HepG2 (cell line): Measurements from ENCODE around the gene SPRED2. TPM values are rescaled to one million over a fixed set of nuclear protein-coding genes. Genes with fewer than 3 reads are reported as not detected.

Experiments used
- EED ChIP-seq: sonication (generic); formaldehyde crosslinking; IDR thresholded peaks from 2 replicates; pipeline ENCODE4 v1.5.0; 2020; ENCODE audit warnings: mild to moderate bottlenecking, missing genetic modification reagents
- GTF3A ChIP-seq: sonication (generic); formaldehyde crosslinking; conservative IDR thresholded peaks from 2 replicates; pipeline ENCODE4 v1.4.0; 2020; ENCODE audit warnings: mild to moderate bottlenecking, missing genetic modification reagents
- NFYB ChIP-seq: sonication (generic); formaldehyde crosslinking; IDR thresholded peaks from 2 replicates; pipeline ENCODE4 v1.4.0; 2020; ENCODE audit warnings: missing genetic modification reagents
- RBFOX2 ChIP-seq: fragments of 200-400 bp; formaldehyde crosslinking; IDR thresholded peaks from 2 replicates; pipeline ENCODE4 v1.6.1; 2017; ENCODE audit warnings: low read depth, mild to moderate bottlenecking, low read length
- SMARCC2 ChIP-seq: fragments of 450-650 bp; IDR thresholded peaks from 2 replicates; pipeline ENCODE4 v1.6.1; 2017; ENCODE audit warnings: antibody characterized with exemption, mild to moderate bottlenecking
- ZNF567 ChIP-seq: sonication (generic); formaldehyde crosslinking; IDR thresholded peaks from 2 replicates; pipeline ENCODE4 v1.8.1; 2023; ENCODE audit warnings: mild to moderate bottlenecking, missing genetic modification reagents, borderline replicate concordance
- ZNF670 ChIP-seq: sonication (generic); formaldehyde crosslinking; IDR thresholded peaks from 2 replicates; pipeline ENCODE4 v1.8.0; 2022; ENCODE audit warnings: mild to moderate bottlenecking, missing genetic modification reagents, borderline replicate concordance
- ZNF703 ChIP-seq: sonication (generic); formaldehyde crosslinking; IDR thresholded peaks from 2 replicates; pipeline ENCODE4 v1.5.1; 2020; ENCODE audit warnings: missing genetic modification reagents, mild to moderate bottlenecking, moderate library complexity, borderline replicate concordance
- ZNF781 ChIP-seq: sonication (generic); formaldehyde crosslinking; IDR thresholded peaks from 2 replicates; pipeline ENCODE4 v1.5.1; 2020; ENCODE audit warnings: borderline replicate concordance, mild to moderate bottlenecking, missing genetic modification reagents; ENCODE audit errors: not compliant biosample characterization
- ZSCAN21 ChIP-seq: sonication (generic); formaldehyde crosslinking; IDR thresholded peaks from 2 replicates; pipeline ENCODE4 v1.8.0; 2022; ENCODE audit warnings: mild to moderate bottlenecking, missing genetic modification reagents, moderate library complexity, borderline replicate concordance
- polyA plus RNA-seq, 8 experiments: library from polyadenylated mRNA; depleted of rRNA in 3 of 8; stranded (reverse) in 7 of 8; unstranded in 1 of 8; fragments of >200 nt; fragmentation: Illumina TruSeq in 4 of 8; extraction: Trizol in 4 of 8; gene quantifications; 2 replicates each; pipeline versions ENCODE4 v1.2.1 to v1.2.3, GENCODE V29; 2011 to 2016; ENCODE audit warnings: low read depth in 4 of 8, missing spikeins in 1 of 8, mixed read lengths in 1 of 8; ENCODE audit not compliant: insufficient read depth in 1 of 8
- total RNA-seq, 5 experiments: library from RNA; depleted of rRNA; stranded (reverse); fragments of >200 nt; fragmentation: Illumina TruSeq; extraction: Trizol; gene quantifications; 2 replicates each; pipeline ENCODE4 v1.2.3, GENCODE V29; 2016; ENCODE audit warnings: low read depth in 1 of 5
- TF ChIP-seq, protein P1 (sequence below): sonication (generic); formaldehyde crosslinking; IDR thresholded peaks from 2 replicates; pipeline ENCODE4 v1.8.1; 2023; ENCODE audit warnings: mild to moderate bottlenecking, inconsistent platforms, moderate library complexity, missing genetic modification reagents, borderline replicate concordance
- TF ChIP-seq, protein P2 (sequence below): fragments of 450-650 bp; IDR thresholded peaks from 2 replicates; pipeline ENCODE4 v1.6.1; 2017
- TF ChIP-seq, protein P3 (sequence below): sonication (generic); formaldehyde crosslinking; IDR thresholded peaks from 2 replicates; pipeline ENCODE4 v1.4.0; 2020; ENCODE audit warnings: missing genetic modification reagents
- TF ChIP-seq, protein P4 (sequence below): IDR thresholded peaks from 2 replicates; pipeline ENCODE4 v1.4.0; 2020; ENCODE audit warnings: mild to moderate bottlenecking, missing genetic modification reagents
- TF ChIP-seq, protein P5 (sequence below): sonication (generic); formaldehyde crosslinking; IDR thresholded peaks from 2 replicates; pipeline ENCODE4 v1.4.0; 2020; ENCODE audit warnings: missing genetic modification reagents, low read depth, mild to moderate bottlenecking, borderline replicate concordance

Gene SPRED2
- total and polyA plus RNA-seq, 2 of the 13 experiments (the other 11 are each of a cell fraction or from before 2014, with no cell fraction given): 13.0 to 37.0 TPM

DNA sequence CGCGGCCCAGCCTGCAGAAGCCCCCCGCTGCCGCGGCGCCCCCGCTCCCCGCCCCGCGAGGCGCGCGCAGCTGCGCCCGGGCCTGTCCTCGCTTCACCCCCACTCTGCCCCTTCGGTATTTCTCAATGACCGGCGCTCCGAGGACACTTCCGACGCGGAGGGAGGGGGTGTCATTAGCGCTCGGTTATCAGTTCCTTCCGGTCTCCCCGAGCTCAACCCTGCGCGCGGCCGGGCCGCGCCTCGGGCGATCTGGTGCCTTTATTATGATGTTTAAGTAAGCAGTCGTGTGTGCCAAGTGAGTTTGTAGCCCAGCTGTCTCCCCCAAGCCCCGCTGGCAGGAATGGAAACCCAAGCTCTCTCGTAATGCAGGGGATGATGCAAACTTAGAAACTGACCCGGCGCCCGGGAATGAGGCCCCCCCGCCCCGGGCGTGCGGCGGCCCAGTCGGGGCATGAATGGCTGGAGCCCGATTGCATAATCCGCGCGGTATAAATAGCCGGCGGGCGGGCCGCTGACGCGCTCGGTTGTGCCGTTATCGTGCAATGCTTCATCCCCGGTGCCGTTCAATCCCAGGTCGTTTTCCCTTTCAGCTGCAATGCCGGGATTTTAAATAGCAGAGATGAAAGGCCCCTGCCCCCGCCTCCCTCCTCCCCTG is 3.9 kb upstream of the SPRED2 start (continued):
- TF ChIP-seq, protein P1, sequence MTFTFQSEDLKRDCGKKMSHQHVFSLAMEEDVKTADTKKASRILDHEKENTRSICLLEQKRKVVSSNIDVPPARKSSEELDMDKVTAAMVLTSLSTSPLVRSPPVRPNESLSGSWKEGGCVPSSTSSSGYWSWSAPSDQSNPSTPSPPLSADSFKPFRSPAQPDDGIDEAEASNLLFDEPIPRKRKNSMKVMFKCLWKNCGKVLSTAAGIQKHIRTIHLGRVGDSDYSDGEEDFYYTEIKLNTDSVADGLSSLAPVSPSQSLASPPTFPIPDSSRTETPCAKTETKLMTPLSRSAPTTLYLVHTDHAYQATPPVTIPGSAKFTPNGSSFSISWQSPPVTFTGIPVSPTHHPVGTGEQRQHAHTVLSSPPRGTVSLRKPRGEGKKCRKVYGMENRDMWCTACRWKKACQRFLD: no peak; the same call in 1 of the 2 replicates
- peak; percentile 54; the same call in 1 of the 2 replicates for TF ChIP-seq EED (CRISPR knock-in tag)
- TF ChIP-seq GTF3A (CRISPR knock-in tag): no peak
- TF ChIP-seq NFYB (CRISPR knock-in tag): peak; percentile 70
- no peak for TF ChIP-seq ZNF670 (CRISPR knock-in tag)
- TF ChIP-seq, protein P2, sequence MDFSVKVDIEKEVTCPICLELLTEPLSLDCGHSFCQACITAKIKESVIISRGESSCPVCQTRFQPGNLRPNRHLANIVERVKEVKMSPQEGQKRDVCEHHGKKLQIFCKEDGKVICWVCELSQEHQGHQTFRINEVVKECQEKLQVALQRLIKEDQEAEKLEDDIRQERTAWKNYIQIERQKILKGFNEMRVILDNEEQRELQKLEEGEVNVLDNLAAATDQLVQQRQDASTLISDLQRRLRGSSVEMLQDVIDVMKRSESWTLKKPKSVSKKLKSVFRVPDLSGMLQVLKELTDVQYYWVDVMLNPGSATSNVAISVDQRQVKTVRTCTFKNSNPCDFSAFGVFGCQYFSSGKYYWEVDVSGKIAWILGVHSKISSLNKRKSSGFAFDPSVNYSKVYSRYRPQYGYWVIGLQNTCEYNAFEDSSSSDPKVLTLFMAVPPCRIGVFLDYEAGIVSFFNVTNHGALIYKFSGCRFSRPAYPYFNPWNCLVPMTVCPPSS: no peak
- TF ChIP-seq ZNF781 (CRISPR knock-in tag): peak; percentile 86
- TF ChIP-seq SMARCC2: no peak
- TF ChIP-seq, protein P3, sequence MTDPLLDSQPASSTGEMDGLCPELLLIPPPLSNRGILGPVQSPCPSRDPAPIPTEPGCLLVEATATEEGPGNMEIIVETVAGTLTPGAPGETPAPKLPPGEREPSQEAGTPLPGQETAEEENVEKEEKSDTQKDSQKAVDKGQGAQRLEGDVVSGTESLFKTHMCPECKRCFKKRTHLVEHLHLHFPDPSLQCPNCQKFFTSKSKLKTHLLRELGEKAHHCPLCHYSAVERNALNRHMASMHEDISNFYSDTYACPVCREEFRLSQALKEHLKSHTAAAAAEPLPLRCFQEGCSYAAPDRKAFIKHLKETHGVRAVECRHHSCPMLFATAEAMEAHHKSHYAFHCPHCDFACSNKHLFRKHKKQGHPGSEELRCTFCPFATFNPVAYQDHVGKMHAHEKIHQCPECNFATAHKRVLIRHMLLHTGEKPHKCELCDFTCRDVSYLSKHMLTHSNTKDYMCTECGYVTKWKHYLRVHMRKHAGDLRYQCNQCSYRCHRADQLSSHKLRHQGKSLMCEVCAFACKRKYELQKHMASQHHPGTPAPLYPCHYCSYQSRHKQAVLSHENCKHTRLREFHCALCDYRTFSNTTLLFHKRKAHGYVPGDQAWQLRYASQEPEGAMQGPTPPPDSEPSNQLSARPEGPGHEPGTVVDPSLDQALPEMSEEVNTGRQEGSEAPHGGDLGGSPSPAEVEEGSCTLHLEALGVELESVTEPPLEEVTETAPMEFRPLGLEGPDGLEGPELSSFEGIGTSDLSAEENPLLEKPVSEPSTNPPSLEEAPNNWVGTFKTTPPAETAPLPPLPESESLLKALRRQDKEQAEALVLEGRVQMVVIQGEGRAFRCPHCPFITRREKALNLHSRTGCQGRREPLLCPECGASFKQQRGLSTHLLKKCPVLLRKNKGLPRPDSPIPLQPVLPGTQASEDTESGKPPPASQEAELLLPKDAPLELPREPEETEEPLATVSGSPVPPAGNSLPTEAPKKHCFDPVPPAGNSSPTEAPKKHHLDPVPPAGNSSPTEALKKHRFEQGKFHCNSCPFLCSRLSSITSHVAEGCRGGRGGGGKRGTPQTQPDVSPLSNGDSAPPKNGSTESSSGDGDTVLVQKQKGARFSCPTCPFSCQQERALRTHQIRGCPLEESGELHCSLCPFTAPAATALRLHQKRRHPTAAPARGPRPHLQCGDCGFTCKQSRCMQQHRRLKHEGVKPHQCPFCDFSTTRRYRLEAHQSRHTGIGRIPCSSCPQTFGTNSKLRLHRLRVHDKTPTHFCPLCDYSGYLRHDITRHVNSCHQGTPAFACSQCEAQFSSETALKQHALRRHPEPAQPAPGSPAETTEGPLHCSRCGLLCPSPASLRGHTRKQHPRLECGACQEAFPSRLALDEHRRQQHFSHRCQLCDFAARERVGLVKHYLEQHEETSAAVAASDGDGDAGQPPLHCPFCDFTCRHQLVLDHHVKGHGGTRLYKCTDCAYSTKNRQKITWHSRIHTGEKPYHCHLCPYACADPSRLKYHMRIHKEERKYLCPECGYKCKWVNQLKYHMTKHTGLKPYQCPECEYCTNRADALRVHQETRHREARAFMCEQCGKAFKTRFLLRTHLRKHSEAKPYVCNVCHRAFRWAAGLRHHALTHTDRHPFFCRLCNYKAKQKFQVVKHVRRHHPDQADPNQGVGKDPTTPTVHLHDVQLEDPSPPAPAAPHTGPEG (CRISPR knock-in tag): peak; percentile 83
- peak; percentile 78 for TF ChIP-seq ZSCAN21 (CRISPR knock-in tag)
- TF ChIP-seq ZNF567 (CRISPR knock-in tag): no peak
- TF ChIP-seq ZNF703 (CRISPR knock-in tag): peak; percentile 70; the same call in 1 of the 2 replicates
- TF ChIP-seq, protein P4, sequence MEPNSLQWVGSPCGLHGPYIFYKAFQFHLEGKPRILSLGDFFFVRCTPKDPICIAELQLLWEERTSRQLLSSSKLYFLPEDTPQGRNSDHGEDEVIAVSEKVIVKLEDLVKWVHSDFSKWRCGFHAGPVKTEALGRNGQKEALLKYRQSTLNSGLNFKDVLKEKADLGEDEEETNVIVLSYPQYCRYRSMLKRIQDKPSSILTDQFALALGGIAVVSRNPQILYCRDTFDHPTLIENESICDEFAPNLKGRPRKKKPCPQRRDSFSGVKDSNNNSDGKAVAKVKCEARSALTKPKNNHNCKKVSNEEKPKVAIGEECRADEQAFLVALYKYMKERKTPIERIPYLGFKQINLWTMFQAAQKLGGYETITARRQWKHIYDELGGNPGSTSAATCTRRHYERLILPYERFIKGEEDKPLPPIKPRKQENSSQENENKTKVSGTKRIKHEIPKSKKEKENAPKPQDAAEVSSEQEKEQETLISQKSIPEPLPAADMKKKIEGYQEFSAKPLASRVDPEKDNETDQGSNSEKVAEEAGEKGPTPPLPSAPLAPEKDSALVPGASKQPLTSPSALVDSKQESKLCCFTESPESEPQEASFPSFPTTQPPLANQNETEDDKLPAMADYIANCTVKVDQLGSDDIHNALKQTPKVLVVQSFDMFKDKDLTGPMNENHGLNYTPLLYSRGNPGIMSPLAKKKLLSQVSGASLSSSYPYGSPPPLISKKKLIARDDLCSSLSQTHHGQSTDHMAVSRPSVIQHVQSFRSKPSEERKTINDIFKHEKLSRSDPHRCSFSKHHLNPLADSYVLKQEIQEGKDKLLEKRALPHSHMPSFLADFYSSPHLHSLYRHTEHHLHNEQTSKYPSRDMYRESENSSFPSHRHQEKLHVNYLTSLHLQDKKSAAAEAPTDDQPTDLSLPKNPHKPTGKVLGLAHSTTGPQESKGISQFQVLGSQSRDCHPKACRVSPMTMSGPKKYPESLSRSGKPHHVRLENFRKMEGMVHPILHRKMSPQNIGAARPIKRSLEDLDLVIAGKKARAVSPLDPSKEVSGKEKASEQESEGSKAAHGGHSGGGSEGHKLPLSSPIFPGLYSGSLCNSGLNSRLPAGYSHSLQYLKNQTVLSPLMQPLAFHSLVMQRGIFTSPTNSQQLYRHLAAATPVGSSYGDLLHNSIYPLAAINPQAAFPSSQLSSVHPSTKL (CRISPR knock-in tag): peak; percentile 87
- peak; percentile 93 for TF ChIP-seq RBFOX2
- TF ChIP-seq, protein P5, sequence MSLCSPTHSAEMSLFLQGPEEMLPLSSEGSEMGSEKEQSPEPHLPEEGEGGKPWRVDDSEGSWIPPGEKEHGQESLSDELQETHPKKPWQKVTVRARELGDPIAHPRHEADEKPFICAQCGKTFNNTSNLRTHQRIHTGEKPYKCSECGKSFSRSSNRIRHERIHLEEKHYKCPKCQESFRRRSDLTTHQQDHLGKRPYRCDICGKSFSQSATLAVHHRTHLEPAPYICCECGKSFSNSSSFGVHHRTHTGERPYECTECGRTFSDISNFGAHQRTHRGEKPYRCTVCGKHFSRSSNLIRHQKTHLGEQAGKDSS (CRISPR knock-in tag): no peak
